ENCODE measurements around the gene CNNM1. TPM values are rescaled to one million over a fixed set of nuclear protein-coding genes. Genes with fewer than 3 reads are reported as not detected.

The CNNM1 gene
- total RNA-seq, 3 donors from 2014 or later (not counting 1 experiment from before 2014, with no cell fraction given), result not detected

DNA sequence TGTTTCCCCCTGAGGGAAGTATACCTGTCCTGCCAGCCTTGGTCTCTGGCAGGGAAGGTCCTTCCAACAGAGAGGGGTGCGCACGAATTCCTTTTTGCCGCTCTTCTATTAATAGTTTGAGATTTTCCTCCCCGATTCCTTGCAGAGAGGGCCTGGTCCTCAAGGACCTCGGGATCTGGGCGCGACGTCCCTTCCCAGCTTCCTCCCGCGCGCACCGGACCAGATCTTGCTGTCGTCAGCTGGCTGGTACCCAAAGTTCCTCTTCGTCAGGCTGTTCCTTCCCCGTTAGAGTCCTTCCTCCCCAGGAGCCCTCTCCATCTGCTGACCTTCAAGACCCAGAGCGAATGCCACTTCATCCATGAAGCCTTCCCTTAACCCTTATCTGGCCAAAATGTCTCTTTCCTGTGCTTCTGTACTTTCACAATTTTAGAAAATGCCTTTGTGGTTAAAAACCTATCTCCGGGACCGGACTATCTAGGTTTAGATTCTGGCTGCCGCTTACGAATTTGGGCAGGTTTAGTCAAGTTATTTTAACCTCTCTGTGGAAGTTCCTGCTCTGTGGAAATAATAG lies 102.1 kb downstream of the CNNM1 start:
- TF ChIP-seq, protein P1, sequence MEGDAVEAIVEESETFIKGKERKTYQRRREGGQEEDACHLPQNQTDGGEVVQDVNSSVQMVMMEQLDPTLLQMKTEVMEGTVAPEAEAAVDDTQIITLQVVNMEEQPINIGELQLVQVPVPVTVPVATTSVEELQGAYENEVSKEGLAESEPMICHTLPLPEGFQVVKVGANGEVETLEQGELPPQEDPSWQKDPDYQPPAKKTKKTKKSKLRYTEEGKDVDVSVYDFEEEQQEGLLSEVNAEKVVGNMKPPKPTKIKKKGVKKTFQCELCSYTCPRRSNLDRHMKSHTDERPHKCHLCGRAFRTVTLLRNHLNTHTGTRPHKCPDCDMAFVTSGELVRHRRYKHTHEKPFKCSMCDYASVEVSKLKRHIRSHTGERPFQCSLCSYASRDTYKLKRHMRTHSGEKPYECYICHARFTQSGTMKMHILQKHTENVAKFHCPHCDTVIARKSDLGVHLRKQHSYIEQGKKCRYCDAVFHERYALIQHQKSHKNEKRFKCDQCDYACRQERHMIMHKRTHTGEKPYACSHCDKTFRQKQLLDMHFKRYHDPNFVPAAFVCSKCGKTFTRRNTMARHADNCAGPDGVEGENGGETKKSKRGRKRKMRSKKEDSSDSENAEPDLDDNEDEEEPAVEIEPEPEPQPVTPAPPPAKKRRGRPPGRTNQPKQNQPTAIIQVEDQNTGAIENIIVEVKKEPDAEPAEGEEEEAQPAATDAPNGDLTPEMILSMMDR (IDR thresholded peaks at IDR 0.05), result no peak
- Mint-ChIP-seq H3K36me3 (no peaks in the 10 kb centered on the region), H3K27me3 (ENCODE audit: low read depth in 2 of 2) (no peaks in the 10 kb centered on the region), H3K9me3 (no peaks in the 10 kb centered on the region), H3K4me1 (peaks cover 37 to 44% of the 10 kb centered on the region in 2 donors), H3K4me3 (peak overlapping the region; percentile 96), H3K27ac (peak overlapping the region; percentile 91 to 93)
- no peaks in the 10 kb centered on the region for H3K9me3 ChIP-seq (ENCODE audit: control insufficient read depth, insufficient read depth, low read length)
- DNase-seq (peak; percentile 17 to 46), ATAC-seq (no peak)
- H3K4me3 ChIP-seq (ENCODE audit: low read length), result peak overlapping the region; percentile 70
- no peaks in the 10 kb centered on the region for H3K36me3 ChIP-seq (ENCODE audit: control insufficient read depth, insufficient read depth, low read length)
- no peaks in the 10 kb centered on the region for H3K27me3 ChIP-seq (ENCODE audit: control insufficient read depth, insufficient read depth, low read length)
- peaks cover 16% of the 10 kb centered on the region for H3K4me1 ChIP-seq (ENCODE audit: control insufficient read depth, insufficient read depth, low read length)
- H3K27ac ChIP-seq (ENCODE audit: low read length), result peak overlapping the region; percentile 64
- under 1% methylated on average over 20 of the region's 20 CpGs for WGBS (ENCODE audit: insufficient coverage)
- intact Hi-C loops (cut with micrococcal nuclease), result no loop called here

DNA sequence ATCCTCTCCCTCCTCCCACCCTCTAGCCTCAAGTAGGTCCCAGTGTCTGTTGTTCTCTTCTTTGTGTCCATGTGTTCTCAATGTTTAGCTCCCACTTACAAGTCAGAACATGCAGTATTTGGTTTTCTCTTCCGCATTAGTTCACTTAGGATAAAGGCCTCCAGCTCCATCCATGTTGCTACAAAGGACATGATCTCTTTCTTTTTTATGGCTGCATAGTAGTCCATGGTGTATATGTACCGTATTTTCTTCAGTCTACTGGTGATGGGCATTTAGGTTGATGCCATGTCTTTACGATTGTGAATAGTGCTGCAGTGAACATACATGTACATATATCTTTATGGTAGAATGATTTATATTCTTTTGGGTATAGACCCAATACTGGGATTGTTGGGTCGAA lies 102.9 kb downstream of the CNNM1 start:
- H3K27me3 ChIP-seq (ENCODE audit: control insufficient read depth, insufficient read depth, low read length), result no peaks in the 10 kb centered on the region
- H3K9me3 ChIP-seq (ENCODE audit: control insufficient read depth, insufficient read depth, low read length), result no peaks in the 10 kb centered on the region
- Mint-ChIP-seq H3K4me3 (peak overlapping the region; percentile 65), H3K4me1 (peaks cover 41 to 44% of the 10 kb centered on the region in 2 donors), H3K9me3 (no peaks in the 10 kb centered on the region), H3K27me3 (ENCODE audit: low read depth in 2 of 2) (no peaks in the 10 kb centered on the region), H3K36me3 (no peaks in the 10 kb centered on the region), H3K27ac (peak overlapping the region; percentile 91 to 93)
- H3K4me1 ChIP-seq (ENCODE audit: control insufficient read depth, insufficient read depth, low read length), result peaks cover 16% of the 10 kb centered on the region
- WGBS (ENCODE audit: insufficient coverage), result 100% methylated on average over 4 of the region's 4 CpGs
- TF ChIP-seq, protein P1 (IDR thresholded peaks at IDR 0.05), result no peak
- ATAC-seq, result no peak
- H3K4me3 ChIP-seq (ENCODE audit: low read length), result no peak overlapping the region
- no peak overlapping the region for H3K27ac ChIP-seq (ENCODE audit: low read length)
- DNase-seq, result no peak
- intact Hi-C loops (cut with micrococcal nuclease), result no loop called here
- no peaks in the 10 kb centered on the region for H3K36me3 ChIP-seq (ENCODE audit: control insufficient read depth, insufficient read depth, low read length)

DNA sequence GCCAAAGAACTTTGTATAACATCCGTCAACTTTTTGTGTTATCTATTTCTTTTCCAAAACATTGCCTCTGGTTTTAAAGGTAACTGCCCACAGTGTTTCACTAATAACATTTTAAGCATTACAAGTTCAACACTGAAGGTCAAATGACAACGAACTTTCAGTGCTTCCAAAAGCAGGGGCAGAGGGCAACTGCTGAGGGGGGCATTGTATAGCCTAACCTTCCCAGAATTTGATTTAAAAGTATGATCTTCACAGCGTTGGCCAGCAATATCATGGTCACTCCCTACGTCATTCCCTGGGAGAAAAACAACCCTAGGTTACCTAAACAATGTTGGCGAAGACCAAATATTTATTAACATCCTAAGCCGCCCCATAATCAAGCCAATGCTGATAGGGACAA lies 103.7 kb downstream of the CNNM1 start:
- Histone ChIP-seq H3K4me1 (ENCODE audit: control insufficient read depth, insufficient read depth, low read length) (peaks cover 16% of the 10 kb centered on the region), H3K9me3 (ENCODE audit: control insufficient read depth, insufficient read depth, low read length) (no peaks in the 10 kb centered on the region), H3K4me3 (ENCODE audit: low read length) (no peak overlapping the region), H3K27me3 (ENCODE audit: control insufficient read depth, insufficient read depth, low read length) (no peaks in the 10 kb centered on the region), H3K27ac (ENCODE audit: low read length) (no peak overlapping the region), H3K36me3 (ENCODE audit: control insufficient read depth, insufficient read depth, low read length) (no peaks in the 10 kb centered on the region)
- H3K27ac Mint-ChIP-seq, result no peak overlapping the region
- H3K4me1 Mint-ChIP-seq, result peaks cover 41 to 44% of the 10 kb centered on the region in 2 donors
- H3K36me3 Mint-ChIP-seq, result no peaks in the 10 kb centered on the region
- TF ChIP-seq, protein P1 (IDR thresholded peaks at IDR 0.05), result no peak
- peak overlapping the region; percentile 65 for H3K4me3 Mint-ChIP-seq
- 96% methylated on average over 6 of the region's 6 CpGs for WGBS (ENCODE audit: insufficient coverage)
- ATAC-seq, result no peak
- no peaks in the 10 kb centered on the region for H3K27me3 Mint-ChIP-seq (ENCODE audit: low read depth in 2 of 2)
- no peaks in the 10 kb centered on the region for H3K9me3 Mint-ChIP-seq
- no peak for DNase-seq
- intact Hi-C loops (cut with micrococcal nuclease), result no loop called here

All from natural killer cell (primary cell).